Ecto neural progenitor cell (in vitro differentiated cells): ENCODE results near the gene APOA4.
"Not testable (repeated sequence)": the region's sequence is repeated elsewhere in the genome, so short reads cannot be mapped to it uniquely, and the experiment has no call there.

Source experiments
- DNase-seq: peaks from one replicate; pipeline ENCODE4 v3.0.0-alpha.2; 2018; ENCODE audit warnings: low spot score

The APOA4 gene

GRCh38 chr11:116847612-116848011 lies 24.5 kb upstream of the APOA4 start:
- DNase-seq, result no peak

- no peak for DNase-seq
Measured at GRCh38 chr11:116844722-116845121, 21.6 kb upstream of the APOA4 start.

DNA sequence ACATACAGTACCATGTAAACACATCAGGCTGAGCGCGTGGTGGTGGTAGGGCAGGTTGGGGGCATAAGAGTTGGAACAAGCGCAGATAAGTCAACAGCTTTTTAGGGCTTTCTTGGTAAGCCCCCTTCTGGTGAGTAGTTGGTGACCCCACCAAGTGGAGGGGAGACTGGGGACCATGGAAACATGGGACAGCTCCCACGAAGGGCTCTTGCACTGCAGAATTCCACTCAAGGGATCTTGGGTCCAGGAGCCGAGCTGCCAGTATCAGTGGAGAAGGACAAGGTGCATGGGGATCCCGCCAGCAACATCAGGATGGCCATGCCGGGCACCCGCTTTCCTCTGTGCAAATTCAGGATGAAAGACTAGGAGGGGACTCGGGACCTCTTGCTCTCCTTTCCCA lies 20.6 kb upstream of the APOA4 start:
- DNase-seq, result no peak

- no peak for DNase-seq
Measured at GRCh38 chr11:116842909-116843308, 19.8 kb upstream of the APOA4 start.

GRCh38 chr11:116842117-116842516 lies 19.0 kb upstream of the APOA4 start:
- no peak for DNase-seq

GRCh38 chr11:116840746-116841296 lies 17.7 kb upstream of the APOA4 start:
- DNase-seq, result no peak

DNA sequence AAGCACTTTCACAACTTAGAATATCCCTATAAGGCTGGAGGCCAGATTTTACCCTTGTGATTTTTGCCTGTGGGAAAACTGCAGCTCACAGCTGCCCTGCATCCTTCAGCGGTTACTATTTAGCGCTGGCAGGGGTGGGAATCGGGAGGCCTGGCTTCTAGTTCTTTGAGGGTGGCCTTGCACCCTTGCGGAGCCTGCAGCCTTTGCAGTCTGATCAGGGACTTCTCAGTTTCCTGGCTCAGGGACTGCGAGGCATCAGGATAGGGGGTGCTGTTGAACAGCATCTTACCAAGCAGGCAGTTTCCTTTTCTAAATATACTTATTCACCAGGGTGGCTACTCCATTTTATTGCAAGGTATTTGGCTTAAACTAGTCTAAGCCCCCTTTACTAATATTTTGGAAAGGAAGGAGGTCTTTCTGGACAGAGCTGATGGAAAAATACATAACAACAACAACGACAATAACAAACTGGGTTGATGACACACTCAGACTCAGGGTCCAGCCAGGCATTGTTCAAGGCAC lies 17.2 kb upstream of the APOA4 start:
- no peak for DNase-seq

GRCh38 chr11:116838321-116839084 lies 15.4 kb upstream of the APOA4 start:
- DNase-seq, result no peak

DNA sequence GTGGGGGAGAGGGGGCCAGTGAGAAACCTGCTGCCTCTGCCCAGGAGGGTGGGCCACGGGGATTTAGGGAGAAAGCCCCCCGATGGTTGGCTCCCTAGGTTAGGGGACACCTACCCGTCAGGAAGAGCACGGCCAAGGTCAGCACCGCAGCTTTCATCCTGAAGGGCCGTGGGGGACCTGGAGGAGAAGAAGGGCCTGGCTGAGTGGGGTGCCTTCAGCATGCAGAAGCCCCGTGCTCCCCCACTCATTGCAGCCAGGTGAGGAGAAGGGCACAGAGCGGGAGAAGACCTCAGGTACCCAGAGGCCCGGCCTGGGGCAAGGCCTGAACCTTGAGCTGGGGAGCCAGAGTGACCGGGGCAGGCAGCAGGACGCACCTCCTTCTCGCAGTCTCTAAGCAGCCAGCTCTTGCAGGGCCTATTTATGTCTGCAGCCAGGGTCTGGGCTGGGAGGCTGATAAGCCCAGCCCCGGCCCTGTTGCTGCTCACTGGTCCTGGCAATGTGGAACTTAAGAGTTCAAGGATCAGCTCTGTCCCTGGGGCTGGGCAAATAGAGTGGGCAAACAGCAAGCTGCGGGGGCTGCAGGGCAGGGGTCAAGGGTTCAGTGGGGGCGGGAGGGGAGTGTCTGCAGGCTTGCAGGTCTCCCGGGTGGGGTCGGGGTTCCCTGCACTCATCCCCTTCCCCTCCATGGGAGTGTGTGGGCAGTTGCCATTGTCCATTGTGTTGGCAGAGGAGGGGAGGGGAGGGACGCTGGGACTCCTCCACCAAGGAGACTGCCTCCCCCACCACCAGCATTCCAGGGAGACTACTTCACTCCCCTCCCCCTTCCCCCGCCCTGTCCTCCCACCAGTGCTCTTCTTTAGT lies 14.4 kb upstream of the APOA4 start, which contains the start of gene APOA1:
APOA1 (minus strand) TSS at position 392 of the 861 bp plus-strand sequence; CDS start at position 157, 235 bp downstream.
- DNase-seq, result no peak

GRCh38 chr11:116836632-116836991 lies 13.5 kb upstream of the APOA4 start:
- DNase-seq, result no peak

- peak; percentile 91 for DNase-seq
Measured at GRCh38 chr11:116835791-116836631, 12.9 kb upstream of the APOA4 start.

DNA sequence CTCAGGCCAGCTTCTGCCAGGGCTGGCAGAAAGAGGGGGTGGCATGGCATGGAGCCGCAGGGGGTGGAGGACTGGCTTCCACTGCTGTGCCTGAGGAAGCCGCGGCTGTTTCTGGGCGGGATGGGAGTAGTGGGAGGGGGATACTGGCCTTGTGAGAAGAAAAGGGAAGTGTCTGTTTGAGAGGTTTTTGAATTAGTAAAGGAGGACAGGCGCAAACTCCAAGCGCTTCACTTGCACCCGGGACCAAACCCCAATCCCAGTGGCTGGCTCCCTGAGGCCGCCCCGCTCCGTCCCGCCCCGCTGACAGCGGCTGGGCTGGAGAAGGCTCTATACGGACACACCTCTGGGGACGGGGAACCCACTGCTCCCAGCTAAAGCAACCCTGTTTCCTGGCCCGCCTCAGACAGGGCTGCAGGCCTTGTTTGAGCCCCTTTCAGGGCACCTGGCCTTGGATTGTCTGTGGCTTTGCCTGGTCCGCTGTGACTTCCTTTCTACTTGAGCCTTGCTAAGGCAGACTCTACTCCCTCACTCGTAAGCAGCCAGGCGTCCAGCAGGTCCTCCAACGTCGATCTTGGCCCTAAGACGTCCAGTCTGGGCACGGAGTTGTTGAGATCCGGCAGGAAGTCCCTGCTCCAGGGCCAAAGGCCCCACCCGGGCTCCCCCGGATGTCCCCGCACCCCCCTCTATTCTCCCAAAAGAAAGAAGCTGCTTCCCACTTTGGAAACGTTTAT lies 12.1 kb upstream of the APOA4 start:
- no peak for DNase-seq

GRCh38 chr11:116834535-116835041 lies 11.5 kb upstream of the APOA4 start:
- not testable (repeated sequence) for DNase-seq

GRCh38 chr11:116833816-116834534 lies 10.9 kb upstream of the APOA4 start:
- DNase-seq, result no peak

DNA sequence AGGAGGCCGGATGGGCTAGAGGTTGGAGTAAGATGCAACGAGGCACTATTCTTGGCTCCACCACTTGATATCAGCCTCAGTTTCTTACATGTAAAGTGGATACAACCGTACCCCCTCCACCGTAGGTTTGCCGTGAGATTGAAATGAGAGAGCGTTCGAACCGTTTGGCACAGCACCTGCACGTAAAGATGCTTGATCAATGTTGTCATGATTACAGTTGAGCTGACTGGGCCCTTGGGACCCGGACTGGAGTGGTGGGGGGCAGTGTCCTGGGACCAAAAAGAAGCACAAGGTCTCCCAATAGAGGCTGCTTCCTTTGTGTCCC lies 10.3 kb upstream of the APOA4 start:
- DNase-seq, result no peak

DNA sequence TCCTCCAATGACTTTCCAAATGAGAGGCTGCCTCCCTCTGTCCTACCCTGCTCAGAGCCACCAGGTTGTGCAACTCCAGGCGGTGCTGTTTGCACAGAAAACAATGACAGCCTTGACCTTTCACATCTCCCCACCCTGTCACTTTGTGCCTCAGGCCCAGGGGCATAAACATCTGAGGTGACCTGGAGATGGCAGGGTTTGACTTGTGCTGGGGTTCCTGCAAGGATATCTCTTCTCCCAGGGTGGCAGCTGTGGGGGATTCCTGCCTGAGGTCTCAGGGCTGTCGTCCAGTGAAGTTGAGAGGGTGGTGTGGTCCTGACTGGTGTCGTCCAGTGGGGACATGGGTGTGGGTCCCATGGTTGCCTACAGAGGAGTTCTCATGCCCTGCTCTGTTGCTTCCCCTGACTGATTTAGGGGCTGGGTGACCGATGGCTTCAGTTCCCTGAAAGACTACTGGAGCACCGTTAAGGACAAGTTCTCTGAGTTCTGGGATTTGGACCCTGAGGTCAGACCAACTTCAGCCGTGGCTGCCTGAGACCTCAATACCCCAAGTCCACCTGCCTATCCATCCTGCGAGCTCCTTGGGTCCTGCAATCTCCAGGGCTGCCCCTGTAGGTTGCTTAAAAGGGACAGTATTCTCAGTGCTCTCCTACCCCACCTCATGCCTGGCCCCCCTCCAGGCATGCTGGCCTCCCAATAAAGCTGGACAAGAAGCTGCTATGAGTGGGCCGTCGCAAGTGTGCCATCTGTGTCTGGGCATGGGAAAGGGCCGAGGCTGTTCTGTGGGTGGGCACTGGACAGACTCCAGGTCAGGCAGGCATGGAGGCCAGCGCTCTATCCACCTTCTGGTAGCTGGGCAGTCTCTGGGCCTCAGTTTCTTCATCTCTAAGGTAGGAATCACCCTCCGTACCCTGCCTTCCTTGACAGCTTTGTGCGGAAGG lies 9.5 kb upstream of the APOA4 start:
- DNase-seq, result no peak

DNA sequence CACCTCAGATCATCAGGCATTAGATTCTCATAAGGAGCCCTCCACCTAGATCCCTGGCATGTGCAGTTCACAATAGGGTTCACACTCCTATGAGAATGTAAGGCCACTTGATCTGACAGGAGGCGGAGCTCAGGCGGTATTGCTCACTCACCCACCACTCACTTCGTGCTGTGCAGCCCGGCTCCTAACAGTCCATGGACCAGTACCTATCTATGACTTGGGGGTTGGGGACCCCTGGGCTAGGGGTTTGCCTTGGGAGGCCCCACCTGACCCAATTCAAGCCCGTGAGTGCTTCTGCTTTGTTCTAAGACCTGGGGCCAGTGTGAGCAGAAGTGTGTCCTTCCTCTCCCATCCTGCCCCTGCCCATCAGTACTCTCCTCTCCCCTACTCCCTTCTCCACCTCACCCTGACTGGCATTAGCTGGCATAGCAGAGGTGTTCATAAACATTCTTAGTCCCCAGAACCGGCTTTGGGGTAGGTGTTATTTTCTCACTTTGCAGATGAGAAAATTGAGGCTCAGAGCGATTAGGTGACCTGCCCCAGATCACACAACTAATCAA lies 8.8 kb upstream of the APOA4 start:
- DNase-seq, result no peak

DNA sequence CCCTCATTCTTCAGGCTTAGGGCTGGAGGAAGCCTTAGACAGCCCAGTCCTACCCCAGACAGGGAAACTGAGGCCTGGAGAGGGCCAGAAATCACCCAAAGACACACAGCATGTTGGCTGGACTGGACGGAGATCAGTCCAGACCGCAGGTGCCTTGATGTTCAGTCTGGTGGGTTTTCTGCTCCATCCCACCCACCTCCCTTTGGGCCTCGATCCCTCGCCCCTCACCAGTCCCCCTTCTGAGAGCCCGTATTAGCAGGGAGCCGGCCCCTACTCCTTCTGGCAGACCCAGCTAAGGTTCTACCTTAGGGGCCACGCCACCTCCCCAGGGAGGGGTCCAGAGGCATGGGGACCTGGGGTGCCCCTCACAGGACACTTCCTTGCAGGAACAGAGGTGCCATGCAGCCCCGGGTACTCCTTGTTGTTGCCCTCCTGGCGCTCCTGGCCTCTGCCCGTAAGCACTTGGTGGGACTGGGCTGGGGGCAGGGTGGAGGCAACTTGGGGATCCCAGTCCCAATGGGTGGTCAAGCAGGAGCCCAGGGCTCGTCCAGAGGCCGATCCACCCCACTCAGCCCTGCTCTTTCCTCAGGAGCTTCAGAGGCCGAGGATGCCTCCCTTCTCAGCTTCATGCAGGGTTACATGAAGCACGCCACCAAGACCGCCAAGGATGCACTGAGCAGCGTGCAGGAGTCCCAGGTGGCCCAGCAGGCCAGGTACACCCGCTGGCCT lies 7.2 kb upstream of the APOA4 start:
- DNase-seq, result no peak
